HG02610 (cell line): Measurements from ENCODE around the gene FBRSL1.
A peak's percentile ranks its signal among the peaks of the same experiment; 100 is the strongest.

ENCODE experiments used
- ATAC-seq: cut with Tn5 transposase; IDR thresholded peaks from one replicate; pipeline ENCODE4 v1.9.1; 2021; ENCODE audit warnings: mild to moderate bottlenecking, moderate library complexity; ENCODE audit not compliant: unreplicated experiment

FBRSL1 gene

DNA sequence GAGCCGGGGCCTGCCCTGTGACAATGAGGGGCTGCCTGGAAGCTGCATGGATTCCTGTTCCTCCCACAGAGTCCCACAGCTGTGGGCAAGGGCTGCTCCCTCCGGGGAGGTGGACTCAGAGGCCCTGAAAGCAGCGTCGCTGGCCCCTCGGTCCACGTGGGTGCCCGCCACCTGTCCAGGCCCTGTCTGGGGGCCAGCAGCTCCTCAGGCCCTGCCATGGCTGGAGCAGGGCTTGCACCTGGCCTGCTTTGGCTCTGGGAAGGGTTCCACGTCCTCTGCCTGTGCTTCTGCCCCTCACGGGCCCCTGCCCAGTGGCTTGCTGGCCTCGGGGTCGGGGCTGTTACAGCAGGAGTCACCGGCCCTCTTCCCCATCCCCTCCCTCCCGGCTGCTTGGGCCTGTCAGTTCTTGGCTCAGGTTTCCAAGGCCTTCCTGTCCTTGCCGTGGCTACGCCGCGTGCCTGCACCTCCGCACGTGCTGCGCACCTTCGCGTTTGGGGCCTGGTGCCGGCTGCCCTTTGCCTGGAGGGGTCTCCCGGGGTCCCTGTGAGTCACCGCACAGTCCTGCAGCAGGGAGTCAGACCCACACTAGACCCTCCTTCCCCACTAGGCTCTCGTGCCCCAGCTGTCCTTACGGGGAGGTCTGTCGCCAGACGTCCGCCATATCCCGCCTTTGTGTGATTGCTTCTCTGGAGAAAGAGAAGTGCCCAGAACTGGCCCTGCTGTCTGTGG, 5.8 kb downstream of the FBRSL1 start:
- ATAC-seq = no peak

DNA sequence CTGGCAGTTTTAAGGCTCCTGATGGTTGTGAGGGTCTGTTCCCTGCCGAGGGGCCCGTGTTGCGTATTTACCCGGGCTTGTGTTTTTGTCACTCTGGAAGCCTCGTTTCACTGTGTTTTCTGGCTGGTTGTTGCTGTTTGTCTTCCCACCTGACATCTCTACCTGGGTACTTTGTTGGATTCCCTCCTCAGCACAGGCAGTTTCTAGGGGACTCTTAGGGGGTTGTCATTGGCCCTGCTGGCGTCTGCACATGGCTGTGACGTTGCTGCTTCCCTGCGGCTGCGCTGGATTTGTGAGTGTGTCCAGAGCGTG, 6.4 kb downstream of the FBRSL1 start:
- no peak for ATAC-seq

DNA sequence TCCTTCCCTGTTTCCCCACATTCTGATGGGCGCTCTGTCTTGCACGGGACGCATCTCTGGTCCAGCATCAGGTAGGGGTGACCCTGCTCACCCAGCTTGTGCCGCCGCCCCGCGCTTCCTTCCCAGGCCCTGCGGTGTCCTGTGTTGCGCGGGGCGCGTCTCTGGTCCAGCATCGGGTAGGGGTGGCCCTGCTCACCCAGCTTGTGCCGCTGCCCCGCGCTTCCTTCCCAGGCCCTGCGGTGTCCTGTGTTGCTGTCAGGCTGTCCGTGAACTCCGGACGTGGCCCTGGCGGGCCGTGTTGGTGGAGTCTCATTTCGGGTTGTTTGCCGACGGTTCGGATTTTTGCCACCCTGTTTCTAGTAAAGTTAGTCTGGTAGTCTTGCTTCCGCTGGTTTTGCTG, 6.8 kb downstream of the FBRSL1 start:
- no peak for ATAC-seq

DNA sequence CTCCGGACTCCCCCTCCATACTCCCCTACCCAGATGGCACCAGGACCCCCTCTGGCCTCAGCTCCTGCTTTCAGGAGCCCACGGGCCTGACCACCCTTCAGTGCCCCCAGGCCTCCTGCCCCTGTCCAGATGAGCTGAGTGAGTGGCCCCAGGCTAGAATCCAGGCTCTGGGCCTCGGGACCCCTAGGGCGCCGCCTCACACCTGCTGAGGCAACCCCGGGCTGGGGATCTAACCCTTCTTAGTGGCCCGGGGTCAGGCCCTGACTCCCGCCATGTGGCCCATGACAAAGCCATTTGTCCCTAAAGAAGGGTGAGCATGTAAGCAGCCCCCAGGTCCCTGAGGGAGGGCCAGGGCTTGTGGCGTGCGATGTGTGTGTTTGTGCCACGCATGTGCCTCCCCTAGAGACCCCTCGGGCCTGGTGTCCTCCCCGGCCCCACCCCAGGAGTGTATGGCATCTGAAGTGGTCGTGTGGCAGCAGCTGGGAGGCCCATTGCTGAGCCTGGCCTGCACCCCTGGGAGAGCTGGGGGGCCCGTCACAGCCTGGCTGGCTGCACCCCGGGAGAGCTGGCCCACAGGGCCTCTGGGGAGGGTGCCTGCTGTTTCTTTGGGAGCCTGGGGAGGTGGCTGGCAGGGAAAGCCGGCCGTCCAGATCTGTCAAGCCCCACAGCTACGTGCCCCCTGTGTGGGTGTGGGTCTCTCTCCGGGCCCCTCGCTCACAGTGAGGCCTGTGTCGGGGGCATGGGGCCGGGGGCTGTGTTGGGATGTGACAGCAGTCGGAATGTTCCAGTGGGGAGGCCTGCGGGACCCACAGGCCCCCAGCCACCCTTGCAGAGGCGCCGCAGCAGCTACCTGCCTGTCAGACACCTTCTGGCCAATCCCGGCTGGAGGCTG, 7.8 kb downstream of the FBRSL1 start:
- ATAC-seq = no peak

DNA sequence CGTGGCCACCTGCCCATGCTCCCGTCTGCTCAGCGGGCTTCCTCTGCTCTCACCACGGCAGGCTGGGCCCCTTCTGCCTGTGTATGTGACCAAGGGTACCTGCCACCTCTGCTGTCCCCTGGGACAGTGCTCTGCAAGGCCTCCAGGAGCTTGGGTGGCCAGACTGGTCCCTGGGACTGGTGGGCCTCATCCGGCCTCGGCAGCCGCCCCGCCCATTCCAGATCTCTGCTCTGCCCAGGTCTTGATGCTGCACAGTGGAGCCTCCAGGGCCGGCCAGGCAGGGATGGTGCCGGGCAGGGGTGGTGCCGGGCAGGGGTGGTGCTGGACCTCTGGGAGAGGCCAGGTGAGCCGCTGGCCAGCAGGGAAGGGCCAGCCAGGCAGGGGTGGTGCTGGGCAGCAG, 9.0 kb downstream of the FBRSL1 start:
- ATAC-seq = no peak

DNA sequence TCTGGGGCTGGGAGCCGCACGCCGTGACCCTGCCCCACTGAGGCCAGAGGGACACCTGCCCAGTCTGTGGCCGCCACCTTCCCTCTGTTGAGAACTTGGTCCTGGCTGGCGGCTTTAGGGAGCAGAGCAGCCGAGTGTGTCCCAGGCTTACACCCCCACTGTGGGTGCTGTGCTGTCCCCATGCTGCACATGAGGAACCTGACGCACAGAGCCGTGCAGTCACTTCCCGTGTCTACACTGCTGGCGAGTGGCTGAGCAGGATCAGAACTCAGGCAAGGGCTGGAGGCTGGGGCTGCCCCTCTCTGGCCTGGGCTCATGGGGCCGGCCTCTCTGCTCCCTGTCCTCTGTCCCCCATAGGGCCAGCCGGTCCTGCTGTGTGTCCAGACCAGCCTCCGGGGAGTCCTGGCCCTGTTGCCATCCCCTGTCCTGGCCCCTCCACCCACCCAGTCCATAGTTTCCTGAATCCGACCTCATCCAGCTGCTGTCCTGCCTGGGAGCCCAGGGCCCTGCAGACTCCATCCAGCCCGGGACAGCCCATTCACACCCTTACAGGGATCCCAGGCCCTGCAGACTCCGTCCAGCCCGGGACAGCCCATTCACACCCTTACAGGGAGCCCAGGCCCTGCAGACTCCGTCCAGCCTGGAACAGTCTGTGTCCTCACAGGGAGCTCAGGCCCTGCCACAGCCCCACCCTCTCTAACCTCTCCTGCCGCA, 10.3 kb downstream of the FBRSL1 start:
- ATAC-seq = no peak

DNA sequence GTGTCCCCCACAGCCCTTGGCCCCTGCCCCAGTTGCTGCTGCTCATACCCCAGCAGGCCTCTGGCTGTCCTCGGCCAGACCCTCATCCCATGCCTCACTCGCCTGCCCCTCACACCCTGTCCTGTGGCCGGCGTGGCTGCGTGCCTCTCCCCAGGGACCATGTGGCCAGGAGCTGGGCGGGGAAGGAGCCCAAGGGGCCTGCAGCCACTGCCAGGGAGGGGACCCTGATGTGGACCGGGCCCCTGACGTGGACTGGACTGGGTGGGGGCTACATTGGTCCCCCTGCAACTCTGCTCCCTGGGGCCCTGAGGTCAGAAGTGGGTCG, 10.9 kb downstream of the FBRSL1 start:
- ATAC-seq = no peak

DNA sequence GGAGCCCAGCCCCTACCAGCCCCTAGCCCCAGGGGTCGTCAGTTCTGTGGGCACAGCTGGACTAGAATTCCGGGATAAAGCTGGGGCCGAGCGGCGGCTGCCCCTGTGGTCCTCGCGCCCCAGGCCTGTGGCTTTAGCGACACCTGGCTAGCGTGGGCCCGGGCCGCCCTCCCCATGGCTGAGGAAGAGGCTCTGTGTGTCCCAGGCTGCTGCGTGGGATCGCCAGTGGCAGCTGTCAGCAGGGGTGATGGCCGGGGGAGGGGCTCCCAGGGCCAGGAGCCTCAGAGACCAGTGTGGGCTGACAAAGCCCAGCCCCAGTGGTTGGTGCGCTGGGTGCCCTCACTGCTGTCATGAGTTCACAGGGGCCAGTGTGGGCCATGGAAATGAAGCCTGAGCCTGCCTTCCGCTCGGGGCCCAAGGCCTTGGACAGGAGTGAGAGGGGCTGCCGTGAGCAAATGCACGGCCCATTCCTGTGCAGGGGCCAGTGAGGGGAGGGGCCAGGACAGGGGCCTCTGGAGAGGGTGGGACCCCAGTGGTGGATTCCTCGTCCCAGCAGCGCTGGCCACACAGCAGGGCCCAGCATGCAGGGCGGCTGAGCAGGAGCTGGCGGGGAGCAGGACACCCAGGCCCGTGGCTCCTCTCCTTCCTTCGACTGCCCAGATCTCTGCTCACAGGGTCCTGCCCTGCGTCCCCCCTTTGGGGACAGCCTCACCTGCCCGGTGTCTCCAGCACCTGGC, 11.4 kb downstream of the FBRSL1 start:
- ATAC-seq = no peak

DNA sequence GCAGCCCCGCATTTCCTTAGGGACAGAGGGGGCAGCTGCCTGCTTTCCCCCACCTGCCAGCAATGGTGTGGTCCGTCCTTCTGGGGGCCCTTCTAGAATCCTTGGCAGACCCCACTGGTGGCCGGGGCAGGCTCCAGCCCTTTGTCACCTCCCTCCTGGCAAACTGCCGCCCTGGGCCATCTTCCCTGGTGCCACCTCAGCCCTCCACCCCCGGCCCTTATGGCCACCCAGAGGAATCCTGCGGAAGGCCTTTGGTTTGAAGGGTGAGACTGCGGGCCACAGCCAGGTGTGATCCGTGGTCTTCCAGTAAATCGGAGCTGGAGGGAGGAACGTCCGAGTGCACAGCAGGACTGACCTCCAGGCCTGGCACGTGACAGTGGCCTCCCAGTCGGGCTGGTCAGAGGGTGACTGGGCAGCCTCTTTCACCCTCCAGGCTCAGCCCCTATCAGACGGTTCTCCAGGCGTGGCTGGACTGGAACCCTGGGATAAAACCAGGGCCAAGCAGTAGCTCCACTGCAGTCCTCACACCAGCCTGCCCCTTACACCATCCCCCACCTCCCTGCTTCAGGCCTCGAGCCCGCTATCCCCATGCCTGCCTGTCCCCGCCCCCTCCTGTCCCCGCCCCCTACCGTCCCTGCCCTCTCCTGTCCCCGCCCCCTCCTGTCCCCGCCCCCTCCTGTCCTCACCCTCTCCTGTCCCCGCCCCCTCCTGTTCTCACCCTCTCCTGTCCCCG, 12.4 kb downstream of the FBRSL1 start:
- no peak for ATAC-seq

DNA sequence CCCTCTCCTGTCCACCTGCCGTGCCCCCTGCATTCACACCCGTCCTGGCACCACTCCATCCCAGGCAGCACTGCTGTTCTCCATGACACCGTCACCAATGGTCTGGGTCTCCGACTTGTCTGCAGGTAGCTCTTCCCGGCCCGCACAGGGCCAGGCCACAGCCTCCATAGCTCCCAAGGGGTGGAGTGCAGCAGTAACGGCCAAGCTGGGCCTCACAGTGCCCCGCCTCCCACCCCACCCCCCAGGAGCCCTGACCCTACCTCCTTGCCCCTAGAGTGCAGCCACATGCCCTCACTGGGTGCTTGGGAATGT, 12.9 kb downstream of the FBRSL1 start:
- no peak for ATAC-seq

DNA sequence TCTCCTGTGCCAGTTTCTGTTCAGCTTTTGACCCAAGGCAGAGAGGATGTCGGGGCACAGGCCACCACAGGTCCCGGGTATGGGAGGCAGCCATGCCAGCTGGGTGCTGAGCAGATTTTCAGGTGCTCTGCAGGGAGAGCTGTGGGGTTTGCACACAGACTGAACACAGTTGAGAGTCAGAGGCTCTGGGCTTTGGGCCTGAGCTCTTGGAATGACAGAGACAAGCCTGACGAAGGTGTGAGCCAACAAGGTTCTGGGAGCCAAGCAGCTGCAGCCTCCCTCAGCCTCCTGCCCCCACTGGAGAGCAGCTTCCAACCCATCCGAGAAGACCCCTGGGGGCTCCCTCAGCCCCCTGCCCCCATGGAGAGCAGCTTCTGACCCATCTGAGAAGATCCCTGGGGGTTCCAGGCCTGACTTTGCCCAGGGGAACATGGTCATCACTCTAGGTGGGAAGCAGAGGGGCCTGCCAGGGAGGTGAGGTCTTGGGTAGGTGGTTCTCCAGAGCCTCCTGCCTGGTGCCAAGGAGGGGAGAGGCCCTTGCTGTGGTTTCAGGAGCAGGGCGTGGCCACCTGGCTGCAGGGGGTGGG, 13.8 kb downstream of the FBRSL1 start:
- no peak for ATAC-seq

DNA sequence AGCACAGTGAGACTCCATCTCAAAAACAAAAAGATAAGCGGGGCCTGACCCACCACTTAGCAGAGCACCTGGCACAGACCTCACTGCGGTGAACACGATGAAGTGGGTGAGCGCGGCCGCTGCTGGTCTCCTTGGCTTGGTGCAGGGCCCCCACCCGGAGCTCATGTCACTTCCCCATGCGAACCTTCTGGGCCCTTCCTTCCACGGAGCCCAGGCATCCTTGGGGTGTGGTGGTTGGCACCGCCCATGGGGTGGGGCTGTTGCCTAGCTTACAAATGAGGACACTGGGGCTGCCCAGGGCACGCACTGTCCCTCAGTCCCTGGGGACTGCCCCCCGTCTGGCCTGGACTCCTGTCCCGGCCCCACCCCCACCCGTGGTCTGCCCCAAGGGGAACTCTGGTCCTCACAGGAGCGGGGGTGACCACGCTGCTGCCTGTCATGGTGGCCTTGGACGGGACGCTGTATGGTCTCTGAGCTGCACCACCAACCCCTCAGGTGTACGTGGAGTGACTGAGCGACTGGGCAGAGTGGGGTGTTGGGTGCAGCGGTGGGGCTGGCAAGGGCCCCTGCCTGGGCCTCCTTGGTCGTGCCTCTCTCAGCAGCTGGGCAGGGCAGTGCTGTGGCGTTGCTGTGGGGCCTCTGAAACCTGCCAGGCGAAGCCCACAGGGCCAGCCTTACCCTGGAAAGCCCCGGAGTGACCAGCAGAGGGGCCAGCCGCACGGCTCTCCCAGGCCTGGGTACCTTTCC, 15.3 kb downstream of the FBRSL1 start:
- no peak for ATAC-seq

DNA sequence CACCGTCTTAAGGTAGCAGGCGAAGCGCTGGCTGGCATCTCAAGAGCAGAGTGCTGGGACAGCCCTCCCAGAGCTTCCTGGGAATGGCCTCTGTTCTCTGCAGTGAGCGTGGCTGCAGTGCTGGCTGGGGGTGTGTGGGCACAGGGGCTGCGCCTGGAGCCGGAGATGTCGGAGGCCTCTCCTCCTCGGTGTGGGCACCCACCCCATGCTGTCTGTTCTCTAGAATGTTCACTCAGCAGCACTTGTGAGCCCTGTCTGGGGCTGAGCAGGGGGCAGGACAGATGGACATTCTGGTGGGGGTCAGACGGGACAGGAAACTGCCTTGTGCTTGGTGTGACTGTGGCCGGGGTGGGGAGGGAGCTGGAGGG, 15.9 kb downstream of the FBRSL1 start:
- ATAC-seq = no peak

DNA sequence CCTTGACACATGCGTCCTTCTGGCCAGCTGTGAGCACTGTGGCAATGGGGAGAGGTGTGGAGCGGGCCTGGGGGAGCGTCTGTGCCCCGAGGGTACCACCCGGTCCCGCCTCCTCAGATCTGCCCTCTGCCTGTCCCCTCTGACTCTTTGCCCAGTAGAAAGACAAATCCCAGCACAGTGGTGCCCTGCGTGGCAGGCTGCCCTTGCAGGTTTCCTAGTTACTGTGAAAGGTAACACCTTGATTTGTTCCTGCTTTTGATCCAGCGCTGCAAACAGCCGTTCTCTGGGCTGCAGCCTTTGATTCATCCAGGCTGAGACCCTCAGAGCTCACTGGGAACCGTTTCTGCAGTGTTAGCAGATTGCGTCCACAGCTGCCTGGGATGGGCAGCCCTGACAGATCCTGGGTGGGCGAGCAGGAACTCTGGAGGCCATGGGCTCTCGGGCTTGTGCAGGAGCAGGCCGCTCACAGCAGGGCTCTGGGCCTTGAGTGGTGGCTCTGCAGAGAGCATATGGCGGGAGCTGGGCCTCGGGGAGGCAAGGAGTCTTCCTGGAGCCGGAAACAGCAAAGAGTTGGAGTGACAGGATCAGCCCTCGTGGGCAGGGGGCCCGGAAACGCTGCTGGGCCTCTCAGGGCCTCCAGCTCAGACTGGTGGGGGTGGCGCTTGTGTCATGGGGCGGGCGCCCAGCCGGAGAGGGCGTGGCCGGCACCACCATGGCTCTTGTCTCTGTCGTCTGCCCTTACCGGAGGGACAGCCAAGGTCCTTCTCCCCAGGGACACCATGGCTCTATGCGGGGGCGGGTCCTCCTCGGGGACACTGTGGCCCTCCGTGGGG, 16.6 kb downstream of the FBRSL1 start:
- ATAC-seq = peak; percentile 45

DNA sequence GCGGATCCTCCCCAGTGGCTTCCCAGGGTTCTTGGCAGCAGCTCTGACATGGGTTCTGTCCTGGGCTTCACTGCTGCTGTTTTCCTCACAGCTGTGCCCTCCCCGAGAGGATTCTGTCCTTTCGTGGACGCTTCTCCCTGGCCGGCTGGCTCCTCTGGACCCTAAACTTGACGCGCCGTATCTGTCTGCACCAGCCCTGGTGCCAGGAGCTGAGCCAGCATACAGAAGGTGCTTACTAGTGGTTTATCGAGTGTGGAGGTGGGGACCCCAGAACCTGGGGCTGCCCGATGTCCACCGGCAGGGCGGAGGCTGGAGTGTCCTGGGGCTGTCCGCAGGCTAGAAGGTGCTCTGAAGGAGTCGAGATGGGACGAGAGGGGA, 17.2 kb downstream of the FBRSL1 start:
- no peak for ATAC-seq

DNA sequence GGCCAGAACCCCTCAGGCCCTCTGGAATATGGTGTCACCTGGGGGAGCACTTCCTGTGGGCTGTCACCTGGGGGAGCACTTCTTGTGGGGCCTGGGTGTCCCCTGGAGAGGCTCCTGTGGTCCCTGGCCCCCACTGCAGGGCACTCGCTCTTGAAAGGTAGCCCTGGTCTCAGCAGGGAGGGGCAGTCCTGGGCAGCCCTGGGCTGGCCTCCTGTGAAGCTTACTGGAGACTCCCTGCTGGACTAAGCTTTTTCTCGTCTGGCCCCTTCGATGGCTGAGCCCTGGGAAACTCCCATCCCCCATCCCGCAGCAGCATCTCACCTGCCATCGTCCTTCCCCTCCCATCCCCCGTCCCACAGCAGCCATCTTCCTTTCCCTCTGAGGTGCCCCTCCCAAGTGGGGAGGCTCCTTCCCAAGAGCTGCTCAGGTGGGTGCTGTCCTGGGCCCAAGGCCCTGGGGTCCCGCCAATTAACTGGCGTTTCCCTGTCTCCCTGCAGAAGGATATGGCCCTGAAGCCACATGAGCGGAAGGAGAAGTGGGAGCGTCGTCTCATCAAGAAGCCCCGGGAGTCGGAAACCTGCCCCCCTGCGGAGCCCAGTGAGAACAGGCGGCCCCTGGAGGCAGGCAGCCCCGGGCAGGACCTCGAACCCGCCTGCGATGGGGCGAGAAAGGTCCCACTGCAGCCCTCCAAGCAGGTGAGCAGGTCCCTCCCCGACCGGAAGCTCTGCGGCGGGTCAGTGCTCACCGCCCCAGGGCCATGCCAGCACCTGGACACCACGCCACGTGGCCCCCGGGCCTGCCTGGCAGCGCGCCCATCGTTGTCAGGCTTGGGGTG, 17.9 kb downstream of the FBRSL1 start:
- ATAC-seq = no peak

DNA sequence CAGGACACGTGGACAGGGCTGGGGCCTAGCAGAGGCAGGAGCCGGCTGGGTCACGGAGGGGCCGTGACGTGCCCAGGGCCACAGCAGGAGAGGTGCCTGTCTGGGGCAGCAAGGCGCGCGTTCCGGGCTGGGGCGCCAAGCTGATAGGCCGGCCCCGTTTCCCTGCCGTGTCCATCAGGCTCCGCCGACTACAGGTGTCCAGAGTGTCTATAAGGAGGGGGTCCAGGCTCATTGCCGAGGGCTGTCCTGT, 18.5 kb downstream of the FBRSL1 start:
- ATAC-seq = no peak
